ENCODE measurements around the gene LRIG3. TPM values are rescaled to one million over a fixed set of nuclear protein-coding genes. Genes with fewer than 3 reads are reported as not detected.

Gene LRIG3
- total RNA-seq, 1 experiment from 2014 or later: 16.5 TPM

- no peak for DNase-seq (ENCODE audit: low read depth)
- in situ Hi-C loops (cut with HindIII; ENCODE audit: low pct_unique_long_range_greater_than_20kb, low sequenced_read_pairs): no loop called here
Measured at GRCh38 chr12:58832920-58833319, 87.4 kb downstream of the LRIG3 start.
